ENCODE data around the gene MAMLD1. TPM values are rescaled to one million over a fixed set of nuclear protein-coding genes. Genes with fewer than 3 reads are reported as not detected.

MAMLD1 gene
- total RNA-seq, 1 donor from 2014 or later = 2.1 TPM

- no peak for DNase-seq
Measured at GRCh38 chrX:150463566-150463965, 100.4 kb downstream of the MAMLD1 start.

DNA sequence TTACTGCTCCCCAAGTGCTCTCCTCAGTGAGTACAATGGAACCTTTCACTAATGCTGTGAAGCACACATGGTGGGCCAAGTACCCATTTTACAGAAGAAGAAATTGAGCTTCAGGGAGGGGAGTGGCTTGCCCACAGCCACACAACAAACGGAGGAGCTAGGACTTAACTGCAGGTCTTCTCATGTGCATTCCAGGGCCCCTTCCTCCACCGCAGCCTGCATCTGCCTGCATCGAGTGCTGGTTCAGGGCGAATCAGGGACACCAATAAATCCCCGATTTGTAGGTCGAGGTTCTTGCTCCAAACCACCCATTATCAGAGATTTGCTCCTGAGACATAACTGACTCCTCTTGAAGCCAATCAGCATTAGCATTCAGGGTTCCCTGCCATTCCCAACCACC is 100.9 kb downstream of the MAMLD1 start:
- DNase-seq = no peak

DNA sequence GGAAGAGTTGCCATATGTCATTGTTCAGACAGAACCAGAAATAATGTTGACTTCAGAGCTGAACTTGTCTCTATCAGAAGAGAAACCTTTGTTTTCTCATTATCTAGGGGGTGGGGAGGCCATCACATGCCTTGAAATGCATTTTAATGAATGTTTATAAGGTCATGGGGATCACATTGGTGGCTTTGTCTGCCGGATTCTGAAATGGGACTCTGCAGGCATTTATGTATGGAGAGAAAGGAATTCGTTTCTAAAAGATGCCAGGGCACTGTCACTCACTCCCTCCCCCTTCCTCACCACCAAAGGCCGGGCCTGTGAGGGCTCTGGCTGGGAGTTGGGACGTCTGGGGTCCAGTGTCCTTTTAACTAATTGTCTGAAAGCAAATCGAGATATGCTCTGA is 102.2 kb downstream of the MAMLD1 start:
- no peak for DNase-seq

- DNase-seq = no peak
Measured at GRCh38 chrX:150465881-150466775, 103.0 kb downstream of the MAMLD1 start.

- DNase-seq = no peak
Measured at GRCh38 chrX:150472306-150472705, 109.2 kb downstream of the MAMLD1 start.

- DNase-seq = no peak
Measured at GRCh38 chrX:150473371-150473770, 110.3 kb downstream of the MAMLD1 start.

DNA sequence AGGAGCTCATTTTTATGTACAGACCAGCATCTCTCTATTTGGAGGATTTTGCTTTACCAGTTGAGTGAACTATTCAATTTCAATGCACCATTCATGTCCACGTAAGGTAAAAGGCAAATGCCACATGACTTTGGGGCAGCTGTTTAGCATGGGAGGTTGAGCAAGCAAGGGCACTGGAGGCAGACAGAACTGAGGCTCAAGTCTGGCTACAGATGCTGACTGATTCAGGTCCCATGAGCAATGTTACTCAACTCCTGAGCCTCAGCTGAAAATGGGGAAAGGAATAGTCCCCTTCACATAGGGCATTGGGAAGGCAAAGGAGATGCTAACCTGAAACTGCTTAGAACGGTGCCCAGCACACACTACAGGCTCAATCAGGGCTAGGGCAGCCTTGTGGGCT is 112.3 kb downstream of the MAMLD1 start:
- DNase-seq = no peak

DNA sequence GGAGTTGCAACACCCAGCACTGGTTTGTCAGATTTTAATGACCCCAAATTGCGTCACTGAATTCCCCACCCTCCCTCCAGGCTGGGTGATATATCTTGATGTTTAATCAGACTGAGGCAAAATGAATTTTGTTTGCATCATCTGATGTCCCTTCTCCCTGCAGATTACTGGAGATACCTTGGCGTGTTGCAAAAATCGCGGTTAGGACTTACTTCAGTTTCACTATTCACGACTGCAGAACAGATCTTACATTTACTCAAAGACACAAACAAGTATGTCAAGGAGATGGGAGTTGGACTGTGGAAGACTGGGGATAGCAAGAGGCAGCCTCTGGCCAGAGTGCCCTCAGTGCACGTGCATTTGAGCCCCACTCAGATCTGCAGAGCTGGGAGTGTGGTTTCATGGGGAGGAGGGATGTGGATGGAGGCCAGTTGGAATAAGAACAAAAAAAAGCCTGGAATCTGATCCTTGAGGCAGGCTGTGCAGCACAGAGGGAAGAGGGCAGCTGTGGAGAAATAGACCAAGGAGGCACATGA is 113.1 kb downstream of the MAMLD1 start:
- DNase-seq = no peak

DNA sequence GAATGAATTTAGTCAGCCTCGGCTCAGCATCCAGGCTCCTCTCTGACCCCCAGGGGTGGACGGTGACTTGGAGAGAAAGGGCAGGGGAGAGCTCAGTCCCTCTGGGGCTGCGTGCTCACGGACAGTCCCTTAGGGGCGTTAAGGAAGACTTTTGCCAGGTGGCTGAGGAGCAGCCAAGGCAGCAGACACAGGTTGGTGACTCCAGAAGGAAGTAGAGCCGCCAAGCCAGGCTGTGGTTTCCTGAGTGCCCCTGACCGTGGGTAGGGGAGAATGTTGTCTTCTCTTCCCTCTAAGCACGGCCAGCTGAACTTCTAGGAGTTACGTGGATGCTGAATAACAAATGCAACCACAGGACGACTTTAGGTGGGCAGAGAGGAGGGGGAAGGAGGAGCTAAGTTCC is 114.3 kb downstream of the MAMLD1 start:
- no peak for DNase-seq

GRCh38 chrX:150478496-150479492 is 115.7 kb downstream of the MAMLD1 start:
- no peak for DNase-seq

- no peak for DNase-seq
Measured at GRCh38 chrX:150482537-150483206, 119.6 kb downstream of the MAMLD1 start.

DNA sequence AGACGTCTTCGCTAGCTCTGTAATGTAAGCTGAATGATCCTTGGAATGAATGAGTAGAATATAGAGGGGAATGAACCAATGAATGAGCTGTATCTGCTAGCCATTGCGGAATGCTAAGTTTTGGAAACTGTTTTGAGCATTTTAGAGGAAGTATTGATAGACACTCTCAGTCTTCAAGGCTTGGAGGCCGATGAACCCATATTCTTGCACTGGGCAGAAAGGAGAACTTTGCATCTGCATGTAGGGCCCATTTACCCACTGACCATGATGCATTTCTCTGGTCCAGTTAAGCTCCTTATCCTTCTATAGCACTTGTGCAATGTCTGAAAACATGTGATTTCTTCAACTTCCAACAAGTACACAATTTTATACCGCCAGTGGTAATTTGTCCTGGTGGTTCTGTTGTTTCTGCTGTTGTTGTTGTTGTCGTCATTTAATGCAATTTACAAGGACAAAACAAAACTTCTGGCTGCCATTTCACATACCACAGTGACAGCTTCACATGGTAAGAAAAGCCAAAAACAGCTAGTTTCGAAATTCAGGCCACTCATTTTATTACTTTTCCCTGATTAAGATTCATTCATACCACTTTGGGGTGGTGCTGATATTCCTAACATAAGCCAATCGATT is 120.4 kb downstream of the MAMLD1 start:
- no peak for DNase-seq

DNA sequence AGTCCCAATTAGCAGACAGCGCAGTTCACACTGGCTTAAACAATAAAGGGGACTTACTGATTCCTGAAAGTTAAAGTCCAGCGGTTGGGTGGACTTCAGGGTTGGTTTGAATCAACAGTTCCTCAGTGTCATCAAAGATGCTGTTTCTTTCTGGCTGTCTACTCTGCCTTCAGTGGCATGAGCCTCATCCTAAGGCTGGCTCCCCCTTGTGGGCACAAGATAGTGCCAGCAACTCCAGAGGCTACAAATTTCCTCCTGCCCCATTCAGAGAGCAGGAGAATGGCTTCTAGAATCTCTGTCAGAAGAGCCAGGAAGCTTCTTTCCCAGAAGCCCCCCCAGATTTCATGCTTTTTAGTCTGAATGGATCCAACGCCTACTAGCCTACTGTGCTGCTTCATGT is 122.9 kb downstream of the MAMLD1 start:
- no peak for DNase-seq

DNA sequence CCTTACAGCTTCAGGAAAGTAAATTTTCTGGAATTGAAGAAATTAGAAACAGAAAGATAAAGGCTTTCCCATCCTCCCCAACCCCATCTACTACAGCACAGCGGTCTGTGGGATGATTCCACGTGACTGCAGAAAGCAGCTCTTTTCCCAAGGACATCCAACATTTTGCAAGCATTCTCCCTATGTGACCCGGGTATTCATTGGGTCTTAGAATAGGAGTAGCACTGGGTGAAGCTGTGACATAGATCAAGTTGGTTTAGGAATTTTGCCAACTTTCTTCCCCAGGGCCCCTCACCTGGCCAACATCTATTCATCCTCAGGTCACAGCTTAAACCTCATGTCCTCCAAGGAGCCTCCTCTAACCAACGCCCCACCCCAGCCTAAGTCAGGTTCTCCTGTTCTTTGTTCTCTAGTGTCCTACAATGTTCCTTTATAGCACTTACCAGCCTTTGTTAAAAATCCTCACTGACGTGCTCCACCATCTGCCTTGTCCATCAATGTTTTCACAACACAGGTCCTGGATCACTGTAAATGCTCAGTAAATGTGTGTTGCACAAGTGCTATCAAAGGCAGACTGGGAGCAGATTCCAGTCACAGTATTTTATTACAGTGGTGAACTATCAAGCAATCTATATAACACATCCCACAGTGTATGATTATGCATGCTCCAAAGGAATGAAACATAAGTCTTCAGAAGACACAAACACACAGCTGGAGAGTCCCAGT is 124.4 kb downstream of the MAMLD1 start:
- no peak for DNase-seq

DNA sequence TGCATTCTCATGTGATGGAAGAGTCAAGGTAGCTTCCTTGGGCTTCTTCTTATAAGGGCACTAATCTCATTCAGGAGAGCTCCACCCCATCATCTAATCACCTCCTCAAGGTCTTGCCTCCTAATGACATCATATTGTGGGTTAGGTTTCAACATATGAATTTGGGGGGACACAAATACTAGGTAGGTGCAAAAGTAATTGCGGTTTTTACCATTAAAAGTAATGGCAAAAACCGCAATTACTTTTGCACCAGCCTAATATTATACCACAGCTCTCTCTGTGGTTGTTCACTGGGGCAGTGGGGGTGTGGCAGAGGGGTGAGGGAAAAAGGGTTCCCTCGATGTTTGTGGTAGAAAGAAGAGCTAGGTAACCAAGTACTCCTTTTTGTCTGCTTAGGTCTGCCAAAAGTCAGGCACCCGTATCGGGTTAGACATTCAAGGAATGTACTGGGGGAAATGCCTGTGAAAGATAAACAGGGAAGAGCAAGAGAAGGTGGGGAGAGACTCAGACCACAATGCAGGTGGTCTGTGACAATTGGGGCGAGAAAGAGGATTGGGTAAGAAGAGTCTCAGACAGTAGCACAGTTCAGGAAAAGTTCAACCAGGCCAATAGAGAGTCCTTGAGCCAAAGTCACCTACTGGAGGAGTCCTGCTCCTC is 126.4 kb downstream of the MAMLD1 start:
- no peak for DNase-seq

DNA sequence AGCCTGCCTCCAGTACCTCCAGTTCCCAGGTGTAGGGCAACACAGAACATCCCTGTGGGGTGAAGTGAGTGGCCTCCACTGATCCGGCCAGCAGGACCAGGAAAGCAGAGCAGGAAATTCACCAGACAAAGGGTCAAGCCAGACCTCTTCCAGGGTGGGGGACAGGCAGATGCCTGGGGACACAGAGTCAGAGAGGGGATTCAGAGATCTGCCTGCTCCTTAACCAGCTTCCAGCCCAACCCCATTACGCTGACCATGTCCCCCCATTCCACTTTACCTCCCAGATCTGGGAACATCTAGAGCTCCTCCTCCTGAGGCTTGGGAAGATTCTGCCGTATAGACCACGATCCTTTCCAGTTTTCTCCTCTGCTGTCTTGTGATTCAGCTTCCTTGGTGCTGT is 132.4 kb downstream of the MAMLD1 start:
- no peak for DNase-seq

DNA sequence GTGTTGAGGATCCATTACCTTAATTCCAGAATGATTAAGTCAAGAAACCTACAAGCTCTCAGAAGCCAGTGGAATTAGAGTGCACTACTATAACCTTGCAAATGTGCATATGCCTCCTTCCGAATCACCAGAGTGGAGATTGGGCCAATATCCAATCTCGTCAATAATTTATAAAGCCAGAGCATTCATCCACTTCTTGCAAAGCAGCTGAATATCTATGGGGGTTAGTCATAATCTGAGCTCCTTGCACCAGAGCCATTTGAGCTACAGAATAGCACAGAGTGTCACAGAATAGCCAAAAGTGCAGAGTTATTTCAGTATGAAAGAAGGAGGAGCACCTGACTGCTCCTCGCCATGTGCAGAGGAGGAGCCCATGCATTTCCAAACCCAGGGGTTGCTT is 136.1 kb downstream of the MAMLD1 start:
- DNase-seq = no peak

- DNase-seq = no peak
Measured at GRCh38 chrX:150502091-150502490, 139.0 kb downstream of the MAMLD1 start.

DNA sequence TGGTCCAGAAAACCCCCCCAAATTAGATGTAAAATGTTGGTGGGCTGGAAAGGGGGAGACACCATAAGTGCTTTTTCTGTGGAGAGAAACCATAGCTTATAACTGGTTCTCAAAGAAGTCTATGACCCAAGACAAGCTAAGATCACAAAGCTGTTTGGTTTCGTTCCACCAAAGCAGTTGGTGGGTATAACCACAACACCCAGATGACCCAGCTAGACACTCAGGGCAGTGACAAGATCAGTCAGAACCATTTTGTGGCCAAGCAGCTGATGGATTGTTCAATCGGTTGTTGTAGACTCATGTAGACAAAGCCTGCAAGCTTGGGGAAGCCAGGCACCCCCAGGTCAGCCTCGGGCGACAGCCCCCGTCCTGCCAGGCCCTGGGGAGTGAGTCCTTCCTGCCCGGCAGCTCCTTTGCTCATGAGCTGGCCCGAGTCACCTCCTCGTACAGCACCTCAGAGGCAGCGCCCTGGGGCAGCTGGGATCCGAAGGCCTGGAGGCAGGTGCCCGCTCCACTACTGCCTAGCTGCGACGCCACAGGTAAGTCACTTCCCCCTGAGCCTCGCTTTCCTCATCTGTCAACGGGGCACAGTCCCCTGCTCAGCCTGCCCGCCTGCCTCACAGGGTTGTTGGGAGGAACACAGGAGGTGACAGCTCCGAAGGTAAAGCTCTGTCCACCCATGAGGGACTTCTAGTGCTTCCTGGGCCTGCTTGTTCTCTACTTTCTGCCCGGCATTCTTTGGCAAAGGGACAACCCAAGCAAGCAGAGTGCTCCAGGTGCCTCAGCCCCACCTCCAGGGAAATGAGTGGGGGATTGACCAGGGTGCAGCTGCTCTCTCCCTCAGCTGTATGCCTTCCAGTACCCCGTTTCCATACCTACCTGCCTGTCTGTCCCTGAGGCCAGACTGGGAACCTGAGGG is 140.1 kb downstream of the MAMLD1 start:
- no peak for DNase-seq

GRCh38 chrX:150503898-150504219 is 140.7 kb downstream of the MAMLD1 start:
- no peak for DNase-seq

Data from skin of body (tissue), 2 donors.